GM06990 (cell line): ENCODE data around the gene TPPP3.

ENCODE experiments used
- DNase-seq: peaks from one replicate; pipeline ENCODE4 v3.0.0-alpha.2; 2011; ENCODE audit not compliant: insufficient read length; ENCODE audit errors: extremely low read depth
- H3K27me3 ChIP-seq: replicated peaks from 2 replicates; pipeline ENCODE4 v1.6.0; 2011; ENCODE audit warnings: low read length; ENCODE audit not compliant: control insufficient read depth, insufficient read depth
- H3K36me3 ChIP-seq: 2 replicates; pipeline ENCODE4 v1.5.1; 2011; ENCODE audit warnings: low read length; ENCODE audit not compliant: control insufficient read depth, insufficient read depth
- H3K4me3 ChIP-seq: replicated peaks from 2 replicates; pipeline ENCODE4 v1.5.1; 2011; ENCODE audit warnings: low read depth, mild to moderate bottlenecking, control low read depth, low read length
- CTCF ChIP-seq: IDR thresholded peaks from 2 replicates; pipeline ENCODE4 v1.5.1; 2011; ENCODE audit warnings: low read length, control low read depth, mild to moderate bottlenecking, inconsistent platforms; ENCODE audit not compliant: insufficient read depth, poor library complexity, severe bottlenecking

TPPP3 gene

DNA sequence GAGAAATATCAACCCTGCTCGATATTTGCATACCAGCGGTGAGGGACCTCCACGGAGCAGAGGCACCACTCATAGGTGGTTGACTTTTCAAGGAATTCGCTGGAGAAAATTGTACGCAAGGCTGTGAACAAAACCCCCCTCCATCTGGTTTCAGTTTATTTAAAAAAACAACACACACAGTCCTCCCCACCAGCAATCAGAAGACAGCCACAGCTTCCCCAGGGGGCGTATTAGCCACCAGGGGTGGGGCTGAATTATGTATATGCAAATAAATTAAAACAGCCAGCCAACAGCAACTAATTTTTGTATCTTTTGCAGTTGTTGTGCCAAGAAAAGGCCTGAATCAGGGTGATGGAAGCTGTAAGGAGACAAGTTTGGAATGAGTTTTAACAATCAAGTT is 31.8 kb upstream of the TPPP3 start:
- peaks cover 2% of the 10 kb centered on the region for H3K27me3 ChIP-seq
- no peaks in the 10 kb centered on the region for H3K36me3 ChIP-seq
- DNase-seq: no peak
- no peak for TF ChIP-seq CTCF
- no peak overlapping the region for H3K4me3 ChIP-seq

DNA sequence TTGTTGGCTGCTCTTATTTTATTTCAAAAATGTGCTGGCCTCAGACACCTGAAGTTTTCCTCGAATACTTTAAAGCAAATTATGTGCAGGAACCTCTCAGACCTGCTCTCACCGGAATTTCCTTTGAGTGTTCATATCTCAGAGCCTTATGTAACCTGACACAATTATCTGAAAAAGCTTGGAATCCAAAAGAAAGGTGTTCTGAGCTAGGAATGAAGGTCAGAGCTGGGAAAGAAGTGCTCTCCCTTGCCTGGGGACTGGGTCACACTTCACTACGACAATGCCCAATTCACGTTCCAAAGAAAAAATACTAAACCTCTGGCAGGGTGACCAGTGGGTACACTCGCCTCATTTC is 30.9 kb upstream of the TPPP3 start:
- H3K36me3 ChIP-seq: no peaks in the 10 kb centered on the region
- no peak for TF ChIP-seq CTCF
- H3K27me3 ChIP-seq: peaks cover 2% of the 10 kb centered on the region
- no peak overlapping the region for H3K4me3 ChIP-seq
- DNase-seq: no peak

DNA sequence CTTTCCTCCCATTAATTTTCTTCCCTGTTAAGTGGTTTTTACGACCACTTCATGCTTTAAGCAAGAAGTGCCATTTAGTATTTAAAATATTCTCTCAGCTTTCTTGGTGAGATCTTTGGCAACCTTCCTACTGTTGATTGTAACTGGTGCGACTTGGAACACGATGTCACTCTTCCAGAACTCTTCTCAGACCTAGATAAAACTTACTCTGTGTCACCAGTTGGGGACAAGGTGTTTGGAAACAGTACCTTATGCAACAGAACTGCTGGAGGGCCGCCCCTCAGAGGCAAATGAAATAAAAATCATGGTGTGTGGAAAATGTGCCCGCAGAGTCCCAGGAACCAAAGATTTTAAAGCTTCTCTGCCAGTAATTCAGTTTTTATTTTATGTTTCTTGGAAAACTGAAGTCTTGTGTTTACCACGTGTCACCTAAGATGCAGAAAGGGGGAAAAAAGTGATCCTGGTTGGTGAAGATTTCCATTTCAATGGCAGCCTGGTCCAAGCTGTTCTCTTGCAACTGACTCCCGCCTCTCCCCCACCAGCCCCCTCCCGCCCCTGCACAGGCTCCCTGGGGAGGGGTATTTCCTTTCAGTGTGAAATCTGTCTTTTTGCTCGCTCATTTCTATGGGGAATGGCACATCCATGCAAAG is 30.4 kb upstream of the TPPP3 start:
- no peak overlapping the region for H3K4me3 ChIP-seq
- no peak for TF ChIP-seq CTCF
- peaks cover 2% of the 10 kb centered on the region for H3K27me3 ChIP-seq
- no peak for DNase-seq
- H3K36me3 ChIP-seq: no peaks in the 10 kb centered on the region

DNA sequence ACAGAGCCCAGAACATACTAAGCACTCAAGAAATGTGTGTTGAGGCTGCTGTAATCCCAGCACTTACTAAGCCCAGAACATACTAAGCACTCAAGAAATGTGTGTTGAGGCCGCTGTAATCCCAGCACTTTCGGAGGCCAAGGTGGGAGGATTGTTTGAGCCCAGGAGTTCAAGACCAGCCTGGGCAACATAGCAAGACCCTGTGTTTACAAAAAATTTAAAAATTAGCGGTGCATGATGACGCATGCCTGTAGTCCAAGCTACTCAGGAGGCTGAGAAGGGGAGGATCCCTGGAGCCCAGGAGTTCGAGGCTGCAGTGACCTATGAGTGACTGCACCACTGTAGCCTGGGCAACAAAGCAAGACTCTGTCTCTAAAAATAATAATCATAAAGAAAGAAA is 29.7 kb upstream of the TPPP3 start:
- no peak overlapping the region for H3K4me3 ChIP-seq
- peaks cover 2% of the 10 kb centered on the region for H3K27me3 ChIP-seq
- H3K36me3 ChIP-seq: no peaks in the 10 kb centered on the region
- no peak for TF ChIP-seq CTCF
- DNase-seq: no peak

DNA sequence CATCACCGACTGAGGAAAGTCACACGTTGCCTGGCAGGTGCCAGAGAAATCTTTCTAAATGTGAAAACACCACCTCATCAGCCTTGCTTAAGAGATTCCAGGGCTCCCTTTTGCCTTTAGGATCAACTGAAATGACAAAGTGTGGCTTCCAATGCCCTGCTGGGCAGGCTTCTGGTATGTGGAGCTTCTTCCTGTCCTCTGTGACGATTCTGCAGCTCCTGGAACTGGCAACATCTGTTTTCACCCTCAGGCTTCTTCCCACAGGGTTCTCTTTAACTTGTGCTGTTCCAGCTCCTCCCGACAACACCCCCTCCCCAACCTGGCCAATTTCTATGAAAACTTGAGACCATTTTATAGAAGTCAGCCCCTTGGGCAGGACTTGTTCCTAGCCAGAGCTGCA is 27.7 kb upstream of the TPPP3 start:
- DNase-seq: no peak
- Histone ChIP-seq H3K4me3 (no peak overlapping the region), H3K36me3 (no peaks in the 10 kb centered on the region), H3K27me3 (no peaks in the 10 kb centered on the region; the same call in none of the 2 replicates)
- no peak for TF ChIP-seq CTCF

- Histone ChIP-seq H3K36me3 (no peaks in the 10 kb centered on the region), H3K4me3 (no peak overlapping the region), H3K27me3 (no peaks in the 10 kb centered on the region; the same call in none of the 2 replicates)
- no peak for TF ChIP-seq CTCF
- DNase-seq: no peak
Observed at GRCh38 chr16:67419931-67420330, 26.6 kb upstream of the TPPP3 start.
